ENCODE results near the gene MAP7.
"Not testable (repeated sequence)": the region's sequence is repeated elsewhere in the genome, so short reads cannot be mapped to it uniquely, and the experiment has no call there.

Gene MAP7

GRCh38 chr6:136464874-136465273 lies 85.3 kb downstream of the MAP7 start:
- ATAC-seq = no peak

DNA sequence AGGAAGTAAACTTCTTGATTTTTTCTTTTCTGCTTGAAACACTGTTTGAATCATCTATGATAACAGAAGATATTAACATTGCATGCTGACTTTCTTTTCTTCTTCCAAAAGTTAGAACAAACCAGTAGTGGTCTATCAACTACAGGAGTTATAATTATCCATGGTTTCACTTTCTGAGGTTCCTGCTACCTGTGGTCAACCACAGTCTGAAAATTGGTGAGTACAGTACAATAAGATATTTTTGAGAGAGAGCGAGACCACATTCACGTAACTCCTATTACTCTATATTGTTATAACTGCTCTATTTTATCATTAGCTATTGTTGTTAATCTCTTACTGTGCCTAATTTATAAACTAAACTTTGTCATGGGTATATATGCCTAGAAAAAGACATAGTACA lies 86.1 kb downstream of the MAP7 start:
- no peak for ATAC-seq

- ATAC-seq = no peak
These were observed 86.5 kb downstream of the MAP7 start for GRCh38 chr6:136463743-136464142.

- ATAC-seq = no peak
These were observed 103.5 kb downstream of the MAP7 start for GRCh38 chr6:136446579-136447187.

GRCh38 chr6:136446145-136446544 lies 104.1 kb downstream of the MAP7 start:
- ATAC-seq = no peak

- ATAC-seq = no peak
These were observed 105.2 kb downstream of the MAP7 start for GRCh38 chr6:136445063-136445462.

DNA sequence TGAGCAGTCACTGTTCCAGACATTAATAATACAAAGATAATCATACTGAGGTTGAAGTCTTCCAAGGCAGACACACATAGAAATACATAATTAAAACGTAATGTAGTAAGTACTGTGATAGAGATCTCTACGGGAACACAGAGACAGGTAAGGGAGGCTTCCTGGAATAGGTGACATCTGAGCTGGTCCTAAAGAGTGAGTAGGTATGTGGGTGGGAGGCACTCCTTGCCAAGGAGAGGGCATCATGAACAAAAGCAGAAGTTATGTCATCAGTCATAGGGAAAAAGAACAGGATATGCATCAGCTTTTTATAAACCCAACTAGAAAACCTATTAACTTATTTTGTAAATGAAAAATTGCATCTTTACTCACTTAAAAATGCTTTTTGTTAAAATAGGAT lies 110.0 kb downstream of the MAP7 start:
- ATAC-seq = no peak

DNA sequence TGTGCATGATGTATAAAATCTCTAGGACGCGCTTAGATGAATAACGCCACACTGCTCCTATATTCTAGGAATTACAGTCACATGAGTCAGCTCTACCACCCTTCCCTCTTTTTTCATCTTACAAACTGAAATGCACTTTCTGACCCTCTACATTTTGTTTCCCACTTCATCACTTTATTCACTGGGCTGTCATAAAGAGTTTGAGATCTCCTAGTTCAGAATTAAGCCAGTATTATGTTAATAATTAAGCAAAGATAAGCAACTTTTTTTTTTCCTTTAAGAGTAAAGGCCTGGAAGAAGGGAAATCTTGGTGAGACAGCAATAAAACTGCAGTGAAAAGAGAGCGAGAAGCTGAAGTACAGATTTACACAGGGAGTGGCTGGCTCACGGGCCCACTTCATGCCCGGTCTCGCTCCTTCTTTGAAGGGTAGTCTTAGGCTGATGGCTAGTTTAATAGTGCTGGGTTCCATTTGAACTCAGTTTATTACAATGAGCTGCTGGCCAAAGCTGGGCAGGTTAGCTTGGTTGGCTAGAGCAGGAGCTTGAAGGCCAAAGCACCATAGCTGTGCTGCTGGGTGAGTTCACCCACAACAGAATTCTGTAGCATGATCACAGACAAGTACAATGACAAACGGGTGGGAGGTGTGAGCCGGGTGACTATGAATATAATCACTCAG lies 110.6 kb downstream of the MAP7 start:
- no peak for ATAC-seq

GRCh38 chr6:136438441-136438840 lies 111.8 kb downstream of the MAP7 start:
- ATAC-seq = no peak

- ATAC-seq = no peak
These were observed 113.0 kb downstream of the MAP7 start for GRCh38 chr6:136437246-136437645.

GRCh38 chr6:136435101-136435500 lies 115.1 kb downstream of the MAP7 start:
- no peak for ATAC-seq

GRCh38 chr6:136431306-136431705 lies 118.9 kb downstream of the MAP7 start:
- ATAC-seq = not testable (repeated sequence)

- no peak for ATAC-seq
These were observed 120.8 kb downstream of the MAP7 start for GRCh38 chr6:136429264-136430065.

DNA sequence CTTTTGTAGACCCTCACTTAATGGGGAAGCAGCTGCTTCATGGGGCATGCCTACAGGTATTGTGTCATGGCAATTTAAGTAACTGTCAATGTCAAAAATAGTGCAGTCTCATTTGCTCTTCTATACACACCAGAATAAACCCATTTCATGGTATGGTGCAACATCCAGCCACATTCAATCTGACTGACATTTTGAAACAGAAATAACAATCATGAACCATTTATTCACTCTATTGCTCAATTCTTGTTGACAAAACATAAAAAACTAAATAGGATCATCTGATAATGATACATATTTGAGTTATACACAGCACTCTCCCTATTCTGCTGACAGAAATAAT lies 122.9 kb downstream of the MAP7 start:
- no peak for ATAC-seq

- ATAC-seq = no peak
These were observed 123.4 kb downstream of the MAP7 start for GRCh38 chr6:136426627-136427377.

GRCh38 chr6:136425793-136426192 lies 124.4 kb downstream of the MAP7 start:
- no peak for ATAC-seq

- no peak for ATAC-seq
These were observed 125.3 kb downstream of the MAP7 start for GRCh38 chr6:136424901-136425300.

DNA sequence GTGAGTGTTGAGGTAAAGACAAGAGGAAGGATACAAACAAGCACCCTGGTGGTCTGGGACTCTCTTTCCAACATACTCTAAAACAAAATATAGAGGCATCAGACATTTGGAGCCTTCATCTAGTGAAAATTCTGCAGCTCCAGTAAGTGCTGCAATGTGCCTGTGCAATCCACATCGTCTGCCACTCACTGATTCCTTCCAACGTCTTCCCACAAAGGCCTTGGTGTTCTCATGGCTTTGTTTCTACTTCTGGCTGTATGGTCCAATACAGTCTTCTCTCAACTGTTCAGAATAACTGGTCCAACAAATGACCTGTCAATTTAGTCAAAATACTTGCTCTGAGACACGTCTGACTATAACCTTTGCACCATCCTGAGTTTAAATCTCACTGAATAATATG lies 125.8 kb downstream of the MAP7 start:
- no peak for ATAC-seq

DNA sequence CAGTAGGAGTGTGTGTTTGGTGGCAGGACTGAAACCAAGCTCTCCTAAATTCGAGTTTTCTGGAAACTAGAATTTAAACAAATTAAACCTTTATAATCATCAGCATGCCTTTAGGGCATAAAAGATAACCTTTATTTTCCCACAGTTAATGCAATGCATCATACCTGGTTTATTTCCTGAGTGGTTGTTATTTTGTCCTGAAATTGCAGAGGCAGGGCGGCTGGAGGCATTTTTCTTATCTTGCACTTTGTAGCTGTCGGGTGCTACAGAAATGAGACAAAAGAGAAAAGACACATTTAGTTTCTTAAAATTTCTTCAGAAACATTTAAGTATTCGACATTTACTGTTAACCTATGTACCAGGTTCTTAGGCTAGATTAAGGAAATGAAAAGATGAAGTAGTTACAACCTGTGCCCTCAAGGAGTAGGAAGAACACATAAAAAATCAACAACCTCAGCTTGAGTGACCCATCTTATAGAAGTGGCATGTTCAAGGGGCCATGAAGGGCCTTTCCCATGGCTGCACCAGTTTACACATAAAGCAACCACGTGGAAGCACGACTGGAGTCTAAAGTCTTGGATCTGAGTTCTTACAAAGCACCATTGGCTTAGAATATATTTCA lies 128.6 kb downstream of the MAP7 start:
- no peak for ATAC-seq

- no peak for ATAC-seq
These were observed 129.4 kb downstream of the MAP7 start for GRCh38 chr6:136420853-136421252.

- no peak for ATAC-seq
These were observed 134.7 kb downstream of the MAP7 start for GRCh38 chr6:136415351-136416007.

GRCh38 chr6:136412410-136412809 lies 137.8 kb downstream of the MAP7 start:
- no peak for ATAC-seq
